WTC11 (cell line): ENCODE measurements around the gene TTC19.

ENCODE experiments used
- CREB1 ChIP-seq: sonication (generic); formaldehyde crosslinking; IDR thresholded peaks from 2 replicates; pipeline ENCODE4 v1.8.0; 2023; ENCODE audit warnings: mild to moderate bottlenecking, missing genetic modification reagents
- IRF2 ChIP-seq: sonication (generic); formaldehyde crosslinking; IDR thresholded peaks from 2 replicates; pipeline ENCODE4 v1.8.0; 2022; ENCODE audit warnings: low read depth, missing genetic modification reagents, borderline replicate concordance
- STAT6 ChIP-seq: sonication (generic); formaldehyde crosslinking; conservative IDR thresholded peaks from 2 replicates; pipeline ENCODE4 v1.8.1; 2023; ENCODE audit warnings: mild to moderate bottlenecking, low read depth, missing genetic modification reagents, moderate library complexity
- TEAD4 ChIP-seq: sonication (generic); formaldehyde crosslinking; IDR thresholded peaks from 2 replicates; pipeline ENCODE4 v1.8.0; 2022; ENCODE audit warnings: mild to moderate bottlenecking, missing genetic modification reagents
- ZNF423 ChIP-seq: fragments of 250-450 bp; sonication (Bioruptor Pico); IDR thresholded peaks from 2 replicates; pipeline ENCODE4 v2.1.2; 2022; ENCODE audit warnings: mild to moderate bottlenecking, moderate library complexity
- TF ChIP-seq, protein P1 (sequence below): sonication (generic); formaldehyde crosslinking; IDR thresholded peaks from 2 replicates; pipeline ENCODE4 v1.8.1; 2023; ENCODE audit warnings: mild to moderate bottlenecking, missing genetic modification reagents
- TF ChIP-seq, protein P2 (sequence below): sonication (generic); formaldehyde crosslinking; IDR thresholded peaks from 2 replicates; pipeline ENCODE4 v1.8.0; 2023; ENCODE audit warnings: missing genetic modification reagents
- TF ChIP-seq, protein P3 (sequence below): fragments of 200-600 bp; IDR thresholded peaks from 2 replicates; pipeline ENCODE4 v1.8.0; 2022; ENCODE audit warnings: antibody characterized with exemption

DNA sequence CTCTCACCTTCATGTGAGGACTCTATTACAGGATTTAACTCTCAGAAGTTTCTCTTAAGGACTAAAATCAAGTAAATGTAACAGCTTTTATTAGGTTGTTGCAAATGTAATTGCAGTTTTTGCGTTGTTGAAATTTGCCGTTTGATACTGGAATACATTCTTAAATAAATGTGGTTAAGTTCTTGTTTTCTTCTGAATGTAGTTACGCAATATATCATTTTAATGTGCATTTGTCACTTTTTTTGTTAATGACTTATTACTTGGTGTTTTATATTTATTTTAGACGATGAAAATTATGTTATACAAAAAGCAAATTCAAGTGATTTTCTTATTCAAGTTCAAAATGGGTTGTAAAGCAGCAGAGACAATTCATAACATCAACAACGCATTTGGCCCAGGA is 76.3 kb downstream of the TTC19 start:
- TF ChIP-seq TEAD4 (CRISPR knock-in tag) (no peak), CREB1 (CRISPR knock-in tag) (no peak), IRF2 (CRISPR knock-in tag) (no peak), STAT6 (CRISPR knock-in tag) (no peak), ZNF423 (CRISPR knock-in tag) (no peak)
- TF ChIP-seq, protein P1, sequence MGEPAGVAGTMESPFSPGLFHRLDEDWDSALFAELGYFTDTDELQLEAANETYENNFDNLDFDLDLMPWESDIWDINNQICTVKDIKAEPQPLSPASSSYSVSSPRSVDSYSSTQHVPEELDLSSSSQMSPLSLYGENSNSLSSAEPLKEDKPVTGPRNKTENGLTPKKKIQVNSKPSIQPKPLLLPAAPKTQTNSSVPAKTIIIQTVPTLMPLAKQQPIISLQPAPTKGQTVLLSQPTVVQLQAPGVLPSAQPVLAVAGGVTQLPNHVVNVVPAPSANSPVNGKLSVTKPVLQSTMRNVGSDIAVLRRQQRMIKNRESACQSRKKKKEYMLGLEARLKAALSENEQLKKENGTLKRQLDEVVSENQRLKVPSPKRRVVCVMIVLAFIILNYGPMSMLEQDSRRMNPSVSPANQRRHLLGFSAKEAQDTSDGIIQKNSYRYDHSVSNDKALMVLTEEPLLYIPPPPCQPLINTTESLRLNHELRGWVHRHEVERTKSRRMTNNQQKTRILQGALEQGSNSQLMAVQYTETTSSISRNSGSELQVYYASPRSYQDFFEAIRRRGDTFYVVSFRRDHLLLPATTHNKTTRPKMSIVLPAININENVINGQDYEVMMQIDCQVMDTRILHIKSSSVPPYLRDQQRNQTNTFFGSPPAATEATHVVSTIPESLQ (CRISPR knock-in tag), result no peak
- TF ChIP-seq, protein P2, sequence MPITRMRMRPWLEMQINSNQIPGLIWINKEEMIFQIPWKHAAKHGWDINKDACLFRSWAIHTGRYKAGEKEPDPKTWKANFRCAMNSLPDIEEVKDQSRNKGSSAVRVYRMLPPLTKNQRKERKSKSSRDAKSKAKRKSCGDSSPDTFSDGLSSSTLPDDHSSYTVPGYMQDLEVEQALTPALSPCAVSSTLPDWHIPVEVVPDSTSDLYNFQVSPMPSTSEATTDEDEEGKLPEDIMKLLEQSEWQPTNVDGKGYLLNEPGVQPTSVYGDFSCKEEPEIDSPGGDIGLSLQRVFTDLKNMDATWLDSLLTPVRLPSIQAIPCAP (CRISPR knock-in tag), result no peak
- TF ChIP-seq, protein P3, sequence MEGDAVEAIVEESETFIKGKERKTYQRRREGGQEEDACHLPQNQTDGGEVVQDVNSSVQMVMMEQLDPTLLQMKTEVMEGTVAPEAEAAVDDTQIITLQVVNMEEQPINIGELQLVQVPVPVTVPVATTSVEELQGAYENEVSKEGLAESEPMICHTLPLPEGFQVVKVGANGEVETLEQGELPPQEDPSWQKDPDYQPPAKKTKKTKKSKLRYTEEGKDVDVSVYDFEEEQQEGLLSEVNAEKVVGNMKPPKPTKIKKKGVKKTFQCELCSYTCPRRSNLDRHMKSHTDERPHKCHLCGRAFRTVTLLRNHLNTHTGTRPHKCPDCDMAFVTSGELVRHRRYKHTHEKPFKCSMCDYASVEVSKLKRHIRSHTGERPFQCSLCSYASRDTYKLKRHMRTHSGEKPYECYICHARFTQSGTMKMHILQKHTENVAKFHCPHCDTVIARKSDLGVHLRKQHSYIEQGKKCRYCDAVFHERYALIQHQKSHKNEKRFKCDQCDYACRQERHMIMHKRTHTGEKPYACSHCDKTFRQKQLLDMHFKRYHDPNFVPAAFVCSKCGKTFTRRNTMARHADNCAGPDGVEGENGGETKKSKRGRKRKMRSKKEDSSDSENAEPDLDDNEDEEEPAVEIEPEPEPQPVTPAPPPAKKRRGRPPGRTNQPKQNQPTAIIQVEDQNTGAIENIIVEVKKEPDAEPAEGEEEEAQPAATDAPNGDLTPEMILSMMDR, result no peak
